HEK293 (cell line): Measurements from ENCODE around the gene DMC1.

ENCODE experiments used
- CTCF ChIA-PET: fragments of 350-600 bp; formaldehyde crosslinking; extraction: SDS; loops from one replicate; lab custom pipeline; 2021; ENCODE audit warnings: antibody characterized with exemption; lab: Yijun Ruan, JAX
- POLR2A ChIA-PET: fragments of 300-600 bp; formaldehyde crosslinking; extraction: SDS; loops from one replicate; lab custom pipeline; 2020; ENCODE audit warnings: antibody characterized with exemption, inconsistent platforms; lab: Yijun Ruan, JAX
- H3K27ac ChIP-seq: fragments of 200-500 bp; sonication (Bioruptor generic); 2 replicates; pipeline ENCODE4 v1.5.1; 2014; ENCODE audit warnings: low read depth, low read length, control low read depth, inconsistent platforms; ENCODE audit errors: extremely low read depth
- H3K36me3 ChIP-seq, 2 experiments: fragments of 200-500 bp in 1 of 2; sonication (Bioruptor generic) in 1 of 2; 1 replicate in 1 of 2; 2 replicates in 1 of 2; pipeline ENCODE4 v1.5.1; 2014 to 2017; ENCODE audit warnings: inconsistent platforms in 2 of 2, low read length in 2 of 2; ENCODE audit not compliant: control insufficient read depth in 2 of 2, insufficient read depth in 1 of 2
- H3K4me1 ChIP-seq: fragments of 200-500 bp; sonication (Bioruptor generic); 2 replicates; pipeline ENCODE4 v1.5.1; 2014; ENCODE audit warnings: mild to moderate bottlenecking, low read length, inconsistent platforms; ENCODE audit not compliant: control insufficient read depth, insufficient read depth
- H3K4me3 ChIP-seq: 2 replicates; pipeline ENCODE4 v1.5.1; 2011; ENCODE audit warnings: low read depth, mild to moderate bottlenecking, control low read depth, low read length, moderate library complexity
- H3K9me3 ChIP-seq: fragments of 200-500 bp; sonication (Bioruptor generic); 2 replicates; pipeline ENCODE4 v1.5.1; 2014; ENCODE audit warnings: low read depth, low read length, inconsistent platforms; ENCODE audit not compliant: control insufficient read depth, insufficient read depth
- BCL11A ChIP-seq: fragments of 450-650 bp; formaldehyde crosslinking; IDR thresholded peaks from 2 replicates; pipeline ENCODE4 v1.5.1; 2016; ENCODE audit warnings: low read depth, missing biosample characterization, missing genetic modification characterization
- HOXA7 ChIP-seq: sonication (generic); formaldehyde crosslinking; IDR thresholded peaks from 2 replicates; pipeline ENCODE4 v1.8.1; 2022; ENCODE audit warnings: missing genetic modification reagents, borderline replicate concordance
- KLF8 ChIP-seq: fragments of 450-650 bp; formaldehyde crosslinking; IDR thresholded peaks from 2 replicates; pipeline ENCODE4 v1.5.1; 2016; ENCODE audit warnings: missing biosample characterization, missing genetic modification characterization
- KLF9 ChIP-seq: fragments of 450-650 bp; formaldehyde crosslinking; IDR thresholded peaks from 2 replicates; pipeline ENCODE4 v1.5.1; 2016; ENCODE audit warnings: missing biosample characterization, missing genetic modification characterization, low read depth
- ZBTB20 ChIP-seq: fragments of 450-650 bp; formaldehyde crosslinking; IDR thresholded peaks from 2 replicates; pipeline ENCODE4 v1.5.1; 2016; ENCODE audit warnings: missing biosample characterization, missing genetic modification characterization
- ZBTB21 ChIP-seq: fragments of 450-650 bp; formaldehyde crosslinking; IDR thresholded peaks from 2 replicates; pipeline ENCODE4 v1.5.1; 2017; ENCODE audit warnings: missing biosample characterization, missing genetic modification characterization
- ZEB2 ChIP-seq: fragments of 450-650 bp; formaldehyde crosslinking; IDR thresholded peaks from 2 replicates; pipeline ENCODE4 v1.5.1; 2016; ENCODE audit warnings: missing biosample characterization, missing genetic modification characterization
- ZFP41 ChIP-seq: fragments of 450-650 bp; formaldehyde crosslinking; IDR thresholded peaks from 2 replicates; pipeline ENCODE4 v1.5.1; 2016; ENCODE audit warnings: missing biosample characterization, missing genetic modification characterization, borderline replicate concordance
- ZNF16 ChIP-seq: fragments of 450-650 bp; formaldehyde crosslinking; IDR thresholded peaks from 2 replicates; pipeline ENCODE4 v1.5.1; 2016; ENCODE audit warnings: low read depth, missing biosample characterization, missing genetic modification characterization
- ZNF2 ChIP-seq: fragments of 450-650 bp; formaldehyde crosslinking; IDR thresholded peaks from 2 replicates; pipeline ENCODE4 v1.5.1; 2016; ENCODE audit warnings: missing biosample characterization, missing genetic modification characterization
- ZNF24 ChIP-seq: fragments of 450-650 bp; formaldehyde crosslinking; IDR thresholded peaks from 2 replicates; pipeline ENCODE4 v1.5.1; 2016; ENCODE audit warnings: missing biosample characterization, missing genetic modification characterization
- ZNF335 ChIP-seq: fragments of 450-650 bp; formaldehyde crosslinking; conservative IDR thresholded peaks from 2 replicates; pipeline ENCODE4 v1.5.1; 2016; ENCODE audit warnings: missing biosample characterization, missing genetic modification characterization
- ZNF366 ChIP-seq: fragments of 450-650 bp; formaldehyde crosslinking; conservative IDR thresholded peaks from 2 replicates; pipeline ENCODE4 v1.5.1; 2016; ENCODE audit warnings: missing biosample characterization, missing genetic modification characterization
- ZNF394 ChIP-seq: fragments of 450-650 bp; formaldehyde crosslinking; IDR thresholded peaks from 2 replicates; pipeline ENCODE4 v1.5.1; 2016; ENCODE audit warnings: missing biosample characterization, missing genetic modification characterization, mild to moderate bottlenecking, moderate library complexity, borderline replicate concordance
- ZNF629 ChIP-seq: fragments of 450-650 bp; formaldehyde crosslinking; IDR thresholded peaks from 2 replicates; pipeline ENCODE4 v1.5.1; 2017; ENCODE audit warnings: missing biosample characterization, missing genetic modification characterization
- ZNF639 ChIP-seq: fragments of 450-650 bp; formaldehyde crosslinking; IDR thresholded peaks from 2 replicates; pipeline ENCODE4 v1.5.1; 2016; ENCODE audit warnings: missing biosample characterization, missing genetic modification characterization
- ZSCAN23 ChIP-seq: fragments of 450-650 bp; formaldehyde crosslinking; IDR thresholded peaks from 2 replicates; pipeline ENCODE4 v1.5.1; 2016; ENCODE audit warnings: missing biosample characterization, missing genetic modification characterization
- TF ChIP-seq, protein P1 (sequence below): fragments of 450-650 bp; formaldehyde crosslinking; IDR thresholded peaks from 2 replicates; pipeline ENCODE4 v1.5.1; 2016; ENCODE audit warnings: missing biosample characterization, missing genetic modification characterization
- TF ChIP-seq, protein P2 (sequence below): fragments of 450-650 bp; formaldehyde crosslinking; IDR thresholded peaks from 2 replicates; pipeline ENCODE4 v1.5.1; 2016; ENCODE audit warnings: missing biosample characterization, missing genetic modification characterization, low read depth
- TF ChIP-seq, protein P3 (sequence below): fragments of 450-650 bp; formaldehyde crosslinking; IDR thresholded peaks from 2 replicates; pipeline ENCODE4 v1.5.1; 2016; ENCODE audit warnings: missing biosample characterization, missing genetic modification characterization
- TF ChIP-seq, protein P4 (sequence below): fragments of 450-650 bp; formaldehyde crosslinking; IDR thresholded peaks from 2 replicates; pipeline ENCODE4 v1.5.1; 2016; ENCODE audit warnings: missing biosample characterization, missing genetic modification characterization

Gene DMC1

DNA sequence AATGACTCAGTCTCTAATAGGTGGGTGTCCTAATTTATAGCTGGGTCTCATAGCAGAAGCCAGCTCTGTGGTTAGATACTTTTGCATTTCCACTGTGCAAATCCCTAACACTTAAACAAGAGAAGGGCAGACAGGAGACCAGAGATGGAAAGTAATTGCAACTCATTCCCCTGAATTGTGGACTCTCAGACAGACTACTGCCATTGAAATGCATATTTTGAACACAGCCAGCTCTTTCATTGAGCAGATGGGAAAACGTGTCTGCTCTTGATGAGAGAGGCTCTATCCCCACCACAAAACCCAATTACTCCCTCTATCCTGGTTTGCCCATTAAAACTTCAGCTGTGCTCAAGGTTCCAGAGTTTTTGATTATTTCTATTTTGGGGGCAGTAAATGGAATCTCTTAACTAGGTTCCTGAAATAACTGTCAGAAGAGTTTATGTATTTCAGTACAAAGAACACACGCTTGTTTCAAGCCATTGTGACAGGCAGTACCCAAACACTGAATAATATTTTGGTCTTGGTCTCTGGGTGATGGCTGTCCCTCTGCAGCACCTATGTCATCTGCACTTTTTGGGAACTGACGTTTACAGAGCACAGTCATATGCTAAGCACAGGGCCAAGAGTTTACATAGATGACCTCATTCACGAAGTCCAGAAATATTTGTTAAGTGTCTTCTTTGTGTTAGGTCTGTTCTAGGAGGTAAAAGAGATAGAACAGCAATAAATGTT is 44.5 kb upstream of the DMC1 start:
- Histone ChIP-seq H3K4me3 (no peak overlapping the region), H3K36me3 (peaks cover 0 to 38% of the 10 kb centered on the region in 2 experiments; a peak in 2 of 3 replicates), H3K9me3 (no peaks in the 10 kb centered on the region), H3K27ac (no peak overlapping the region), H3K4me1 (0 out of 2 replicates have a peak, but pooled peaks cover 3% of the 10 kb centered on the region)
- POLR2A ChIA-PET = interaction anchor here (0.6 kb wide), 2 partner anchors 10 to 118 kb away, joined by 4 to 8 read pairs; no protein-coding TSS in a partner anchor
- CTCF ChIA-PET = interaction anchor here (0.6 to 0.7 kb wide), 2 partner anchors 43 to 513 kb away, joined by 3 read pairs; no protein-coding TSS in a partner anchor
- TF ChIP-seq, protein P1, sequence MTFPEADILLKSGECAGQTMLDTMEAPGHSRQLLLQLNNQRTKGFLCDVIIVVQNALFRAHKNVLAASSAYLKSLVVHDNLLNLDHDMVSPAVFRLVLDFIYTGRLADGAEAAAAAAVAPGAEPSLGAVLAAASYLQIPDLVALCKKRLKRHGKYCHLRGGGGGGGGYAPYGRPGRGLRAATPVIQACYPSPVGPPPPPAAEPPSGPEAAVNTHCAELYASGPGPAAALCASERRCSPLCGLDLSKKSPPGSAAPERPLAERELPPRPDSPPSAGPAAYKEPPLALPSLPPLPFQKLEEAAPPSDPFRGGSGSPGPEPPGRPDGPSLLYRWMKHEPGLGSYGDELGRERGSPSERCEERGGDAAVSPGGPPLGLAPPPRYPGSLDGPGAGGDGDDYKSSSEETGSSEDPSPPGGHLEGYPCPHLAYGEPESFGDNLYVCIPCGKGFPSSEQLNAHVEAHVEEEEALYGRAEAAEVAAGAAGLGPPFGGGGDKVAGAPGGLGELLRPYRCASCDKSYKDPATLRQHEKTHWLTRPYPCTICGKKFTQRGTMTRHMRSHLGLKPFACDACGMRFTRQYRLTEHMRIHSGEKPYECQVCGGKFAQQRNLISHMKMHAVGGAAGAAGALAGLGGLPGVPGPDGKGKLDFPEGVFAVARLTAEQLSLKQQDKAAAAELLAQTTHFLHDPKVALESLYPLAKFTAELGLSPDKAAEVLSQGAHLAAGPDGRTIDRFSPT (tag by site-specific recombination) = 0 out of 2 replicates have a peak, but pooled peaks have one; percentile 31
- TF ChIP-seq, protein P2, sequence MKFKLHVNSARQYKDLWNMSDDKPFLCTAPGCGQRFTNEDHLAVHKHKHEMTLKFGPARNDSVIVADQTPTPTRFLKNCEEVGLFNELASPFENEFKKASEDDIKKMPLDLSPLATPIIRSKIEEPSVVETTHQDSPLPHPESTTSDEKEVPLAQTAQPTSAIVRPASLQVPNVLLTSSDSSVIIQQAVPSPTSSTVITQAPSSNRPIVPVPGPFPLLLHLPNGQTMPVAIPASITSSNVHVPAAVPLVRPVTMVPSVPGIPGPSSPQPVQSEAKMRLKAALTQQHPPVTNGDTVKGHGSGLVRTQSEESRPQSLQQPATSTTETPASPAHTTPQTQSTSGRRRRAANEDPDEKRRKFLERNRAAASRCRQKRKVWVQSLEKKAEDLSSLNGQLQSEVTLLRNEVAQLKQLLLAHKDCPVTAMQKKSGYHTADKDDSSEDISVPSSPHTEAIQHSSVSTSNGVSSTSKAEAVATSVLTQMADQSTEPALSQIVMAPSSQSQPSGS (tag by site-specific recombination) = peak; percentile 91
- TF ChIP-seq KLF9 (tag by site-specific recombination) = no peak
- no peak for TF ChIP-seq HOXA7 (CRISPR knock-in tag)
- peak; percentile 68 for TF ChIP-seq ZEB2 (tag by site-specific recombination)
- peak; percentile 87 for TF ChIP-seq ZNF366
- TF ChIP-seq ZBTB21 = peak; percentile 85
- 0 out of 2 replicates have a peak, but pooled peaks have one; percentile 8 for TF ChIP-seq BCL11A
- TF ChIP-seq ZNF24 (tag by site-specific recombination) = peak; percentile 46; the same call in 1 of the 2 replicates
- TF ChIP-seq, protein P3, sequence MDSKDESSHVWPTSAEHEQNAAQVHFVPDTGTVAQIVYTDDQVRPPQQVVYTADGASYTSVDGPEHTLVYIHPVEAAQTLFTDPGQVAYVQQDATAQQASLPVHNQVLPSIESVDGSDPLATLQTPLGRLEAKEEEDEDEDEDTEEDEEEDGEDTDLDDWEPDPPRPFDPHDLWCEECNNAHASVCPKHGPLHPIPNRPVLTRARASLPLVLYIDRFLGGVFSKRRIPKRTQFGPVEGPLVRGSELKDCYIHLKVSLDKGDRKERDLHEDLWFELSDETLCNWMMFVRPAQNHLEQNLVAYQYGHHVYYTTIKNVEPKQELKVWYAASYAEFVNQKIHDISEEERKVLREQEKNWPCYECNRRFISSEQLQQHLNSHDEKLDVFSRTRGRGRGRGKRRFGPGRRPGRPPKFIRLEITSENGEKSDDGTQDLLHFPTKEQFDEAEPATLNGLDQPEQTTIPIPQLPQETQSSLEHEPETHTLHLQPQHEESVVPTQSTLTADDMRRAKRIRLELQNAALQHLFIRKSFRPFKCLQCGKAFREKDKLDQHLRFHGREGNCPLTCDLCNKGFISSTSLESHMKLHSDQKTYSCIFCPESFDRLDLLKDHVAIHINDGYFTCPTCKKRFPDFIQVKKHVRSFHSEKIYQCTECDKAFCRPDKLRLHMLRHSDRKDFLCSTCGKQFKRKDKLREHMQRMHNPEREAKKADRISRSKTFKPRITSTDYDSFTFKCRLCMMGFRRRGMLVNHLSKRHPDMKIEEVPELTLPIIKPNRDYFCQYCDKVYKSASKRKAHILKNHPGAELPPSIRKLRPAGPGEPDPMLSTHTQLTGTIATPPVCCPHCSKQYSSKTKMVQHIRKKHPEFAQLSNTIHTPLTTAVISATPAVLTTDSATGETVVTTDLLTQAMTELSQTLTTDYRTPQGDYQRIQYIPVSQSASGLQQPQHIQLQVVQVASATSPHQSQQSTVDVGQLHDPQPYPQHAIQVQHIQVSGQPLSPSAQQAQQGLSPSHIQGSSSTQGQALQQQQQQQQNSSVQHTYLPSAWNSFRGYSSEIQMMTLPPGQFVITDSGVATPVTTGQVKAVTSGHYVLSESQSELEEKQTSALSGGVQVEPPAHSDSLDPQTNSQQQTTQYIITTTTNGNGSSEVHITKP (tag by site-specific recombination) = peak; percentile 45
- peak; percentile 56; the same call in 1 of the 2 replicates for TF ChIP-seq ZNF2
- TF ChIP-seq ZNF394 = peak; percentile 47; the same call in 1 of the 2 replicates
- peak; percentile 21; the same call in 1 of the 2 replicates for TF ChIP-seq ZNF639 (tag by site-specific recombination)
- TF ChIP-seq, protein P4, sequence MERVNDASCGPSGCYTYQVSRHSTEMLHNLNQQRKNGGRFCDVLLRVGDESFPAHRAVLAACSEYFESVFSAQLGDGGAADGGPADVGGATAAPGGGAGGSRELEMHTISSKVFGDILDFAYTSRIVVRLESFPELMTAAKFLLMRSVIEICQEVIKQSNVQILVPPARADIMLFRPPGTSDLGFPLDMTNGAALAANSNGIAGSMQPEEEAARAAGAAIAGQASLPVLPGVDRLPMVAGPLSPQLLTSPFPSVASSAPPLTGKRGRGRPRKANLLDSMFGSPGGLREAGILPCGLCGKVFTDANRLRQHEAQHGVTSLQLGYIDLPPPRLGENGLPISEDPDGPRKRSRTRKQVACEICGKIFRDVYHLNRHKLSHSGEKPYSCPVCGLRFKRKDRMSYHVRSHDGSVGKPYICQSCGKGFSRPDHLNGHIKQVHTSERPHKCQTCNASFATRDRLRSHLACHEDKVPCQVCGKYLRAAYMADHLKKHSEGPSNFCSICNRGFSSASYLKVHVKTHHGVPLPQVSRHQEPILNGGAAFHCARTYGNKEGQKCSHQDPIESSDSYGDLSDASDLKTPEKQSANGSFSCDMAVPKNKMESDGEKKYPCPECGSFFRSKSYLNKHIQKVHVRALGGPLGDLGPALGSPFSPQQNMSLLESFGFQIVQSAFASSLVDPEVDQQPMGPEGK (tag by site-specific recombination) = peak; percentile 54
- no peak for TF ChIP-seq ZNF16
- TF ChIP-seq ZSCAN23 (tag by site-specific recombination) = peak; percentile 45; the same call in 1 of the 2 replicates
- TF ChIP-seq ZNF335 (tag by site-specific recombination) = 0 out of 2 replicates have a peak, but pooled peaks have one; percentile 14
- peak; percentile 70 for TF ChIP-seq KLF8
- TF ChIP-seq ZNF629 (tag by site-specific recombination) = peak; percentile 95
- peak; percentile 60; the same call in 1 of the 2 replicates for TF ChIP-seq ZBTB20
- no peak for TF ChIP-seq ZFP41 (tag by site-specific recombination)
